ENCODE measurements around the gene LRRC28.

Gene LRRC28

DNA sequence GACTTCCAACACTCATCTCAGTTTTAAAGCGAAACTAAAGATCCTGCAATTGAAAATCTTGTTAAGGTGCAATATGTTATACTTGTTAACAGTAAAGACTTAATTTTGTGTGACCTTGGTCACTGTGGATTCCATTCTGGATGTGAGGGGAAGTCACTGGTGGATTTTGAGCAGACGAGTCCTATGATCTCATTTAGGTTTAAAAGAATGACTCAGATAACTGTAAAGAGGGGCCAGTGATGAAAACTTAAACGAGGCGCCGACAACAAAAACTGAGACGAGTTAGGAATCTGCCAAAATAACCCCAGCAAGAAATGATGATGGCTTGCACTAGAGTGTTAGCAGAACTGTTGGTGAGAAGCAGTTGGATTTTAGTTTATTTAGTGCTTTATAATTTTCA is 56.5 kb downstream of the LRRC28 start:
- DNase-seq = no peak

DNA sequence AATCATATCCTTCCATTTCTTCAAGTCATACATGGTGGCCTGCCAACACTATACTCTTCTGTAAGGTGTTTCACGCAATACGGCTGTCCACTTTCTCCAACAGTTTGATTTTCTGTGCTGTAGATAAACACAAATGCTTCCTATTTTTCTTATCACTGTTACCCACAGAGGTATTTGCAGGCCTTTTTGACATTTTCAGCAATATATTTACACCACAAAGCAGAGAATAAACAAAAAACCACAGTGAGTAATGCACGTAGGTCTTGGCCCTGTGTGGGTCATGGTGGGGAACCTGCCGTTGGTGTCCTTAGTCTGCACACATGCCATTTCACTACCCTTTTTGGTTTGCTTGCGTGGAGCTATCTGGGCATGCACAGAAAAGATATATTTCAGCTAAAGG is 59.5 kb downstream of the LRRC28 start:
- DNase-seq = no peak

DNA sequence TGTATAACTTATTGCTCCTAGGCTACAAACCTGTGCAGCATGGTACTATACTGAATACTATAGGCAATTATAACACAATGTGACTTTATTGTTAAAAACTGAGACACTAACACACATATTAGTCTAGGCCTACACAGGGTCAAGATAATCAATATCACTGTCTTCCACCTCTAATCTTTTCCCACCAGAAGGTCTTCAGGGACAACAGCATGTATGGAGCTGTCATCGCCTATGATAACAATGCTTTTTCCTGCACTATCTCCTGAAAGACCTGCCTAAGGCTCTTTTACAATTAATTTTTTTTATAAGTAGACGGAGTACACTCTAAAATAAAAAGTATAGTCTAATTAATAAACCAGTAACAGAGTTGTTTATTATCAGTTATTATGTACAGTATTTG is 60.9 kb downstream of the LRRC28 start:
- no peak for DNase-seq

DNA sequence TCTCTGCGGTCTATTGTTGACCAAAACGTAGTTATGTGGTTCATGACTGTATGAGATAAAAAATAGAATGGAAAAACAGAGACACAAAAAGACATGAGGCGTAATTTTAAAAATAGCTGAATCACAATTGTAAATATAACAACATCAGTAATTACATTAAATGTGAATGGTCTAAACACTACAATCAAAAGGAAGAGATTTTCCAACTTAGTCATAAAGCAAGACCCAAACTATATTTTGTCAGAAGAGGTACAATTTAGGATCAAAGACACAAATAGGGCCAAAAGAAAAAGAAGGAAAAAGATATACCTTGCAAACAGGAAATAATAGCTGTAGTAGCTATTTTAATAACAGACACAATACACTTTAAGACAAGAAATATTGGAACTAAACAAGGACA is 61.5 kb downstream of the LRRC28 start:
- DNase-seq = no peak

DNA sequence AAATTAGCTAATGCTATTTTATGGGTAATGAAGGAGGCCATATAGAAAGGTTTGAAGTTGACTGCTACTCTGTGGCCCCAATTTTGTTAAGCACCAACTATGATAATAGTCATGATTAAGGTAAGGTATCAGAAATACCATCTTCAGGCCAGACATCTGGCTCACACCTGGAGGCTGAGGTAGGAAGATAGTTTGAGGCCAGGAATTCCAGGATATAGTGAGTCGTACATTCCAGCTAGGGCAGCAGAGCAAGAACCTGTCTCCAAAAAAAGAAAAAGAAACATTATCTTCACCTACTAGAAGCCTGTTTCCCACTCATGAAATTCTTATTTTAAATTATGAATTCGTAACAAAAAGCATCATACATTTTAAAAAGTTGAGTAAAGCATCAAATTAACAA is 64.4 kb downstream of the LRRC28 start:
- no peak for DNase-seq

DNA sequence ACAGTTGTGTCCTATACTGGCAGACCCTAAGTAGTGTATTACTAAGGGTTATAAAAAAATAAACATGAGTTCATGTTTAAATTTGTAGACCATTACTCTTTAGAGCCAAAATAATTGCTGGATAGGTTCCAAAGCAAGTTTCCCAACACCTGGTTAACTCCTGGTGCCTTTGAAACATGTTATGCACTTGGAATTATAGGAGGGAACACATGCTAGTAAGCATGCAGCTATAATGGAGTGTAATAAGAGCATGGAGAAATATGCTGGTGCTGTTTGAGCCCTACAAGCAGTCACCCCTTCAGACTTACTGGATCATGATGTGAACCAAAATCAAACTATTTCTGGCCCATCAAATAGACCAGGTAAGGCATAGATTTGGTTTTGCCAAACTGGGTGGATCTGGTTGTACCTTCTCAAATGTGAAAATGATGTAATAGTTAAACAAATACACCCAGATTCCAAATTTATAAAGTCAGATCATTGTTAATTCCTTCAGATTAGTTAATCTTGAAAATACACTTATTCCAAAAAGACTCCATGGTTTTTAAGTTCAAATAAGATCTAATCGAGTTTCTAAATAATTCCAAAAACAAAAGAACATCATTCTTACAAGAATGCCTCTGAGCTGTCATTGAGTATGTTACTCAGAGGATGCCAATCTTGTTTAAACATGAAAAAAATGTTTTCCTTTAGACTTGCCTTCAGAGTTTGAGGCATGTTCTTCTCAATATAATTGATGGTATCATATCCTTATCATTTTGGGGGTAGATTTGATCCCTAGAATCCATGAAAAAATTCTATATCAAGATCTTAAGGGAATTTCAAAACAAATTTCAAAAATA is 69.3 kb downstream of the LRRC28 start:
- no peak for DNase-seq

GRCh38 chr15:99321468-99321867 is 70.2 kb downstream of the LRRC28 start:
- no peak for DNase-seq

GRCh38 chr15:99322643-99323405 is 71.5 kb downstream of the LRRC28 start:
- DNase-seq = no peak

DNA sequence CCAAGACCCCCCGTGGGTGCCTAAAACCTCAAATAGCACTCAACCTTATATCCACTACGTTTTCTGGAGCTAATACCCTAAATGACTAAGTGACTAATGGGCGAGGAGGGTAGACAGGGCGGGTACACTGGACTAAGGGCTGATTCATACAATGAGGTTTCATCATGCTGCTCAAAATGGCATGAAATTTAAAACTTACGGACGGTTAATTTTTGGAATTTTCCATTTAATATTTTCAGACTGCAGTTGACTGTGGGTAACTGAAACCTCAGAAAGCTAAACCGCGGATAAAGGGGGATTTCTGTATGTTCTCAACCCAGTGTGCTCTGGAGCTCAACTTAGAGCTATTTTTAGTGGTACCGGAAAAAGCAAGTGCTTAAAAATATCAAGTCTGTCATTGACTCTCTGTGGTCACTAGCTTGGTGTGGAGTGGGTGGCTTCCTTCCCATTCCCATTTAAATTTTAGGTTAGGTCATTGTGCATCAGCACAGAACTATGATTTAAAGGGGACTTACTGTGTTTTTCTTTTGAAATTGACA is 72.9 kb downstream of the LRRC28 start:
- DNase-seq = no peak

DNA sequence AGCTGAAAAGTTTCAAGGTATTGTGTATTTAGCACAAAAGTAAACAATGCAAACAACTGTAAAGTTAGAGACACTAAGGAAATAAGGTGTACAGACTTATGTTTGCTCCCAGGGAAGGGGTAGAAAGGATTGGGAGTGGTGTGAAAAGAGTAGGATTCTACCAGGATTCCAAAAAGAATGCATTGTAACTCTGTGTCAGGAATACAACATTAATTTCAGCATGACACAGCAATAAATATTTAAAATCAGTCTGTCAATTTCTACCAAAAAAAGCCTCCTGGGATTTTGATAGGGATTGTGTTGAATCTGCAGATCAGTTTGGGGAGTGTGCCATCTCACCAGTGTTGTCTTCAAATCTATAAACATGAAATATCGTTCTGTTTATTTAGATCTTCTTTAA is 73.4 kb downstream of the LRRC28 start:
- DNase-seq = no peak

DNA sequence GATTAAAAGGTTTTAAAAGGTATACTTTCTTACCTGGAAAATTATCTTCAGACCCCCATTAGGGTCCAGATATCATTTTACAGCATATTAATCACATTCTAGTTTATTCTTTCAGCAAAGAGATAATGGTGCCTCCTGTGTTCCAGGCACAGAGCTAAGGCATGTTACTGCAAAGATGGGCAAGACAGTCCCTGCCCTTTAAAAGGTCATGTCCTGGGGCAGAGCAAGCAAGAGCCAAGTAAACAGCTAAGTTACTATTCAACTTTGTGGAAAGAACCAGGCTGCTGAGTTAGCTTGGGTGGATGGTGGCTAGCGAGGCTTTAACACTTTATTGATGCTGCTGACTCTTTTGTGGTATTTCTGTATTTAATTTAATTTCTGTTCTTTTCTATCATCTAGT is 75.0 kb downstream of the LRRC28 start:
- no peak for DNase-seq

DNA sequence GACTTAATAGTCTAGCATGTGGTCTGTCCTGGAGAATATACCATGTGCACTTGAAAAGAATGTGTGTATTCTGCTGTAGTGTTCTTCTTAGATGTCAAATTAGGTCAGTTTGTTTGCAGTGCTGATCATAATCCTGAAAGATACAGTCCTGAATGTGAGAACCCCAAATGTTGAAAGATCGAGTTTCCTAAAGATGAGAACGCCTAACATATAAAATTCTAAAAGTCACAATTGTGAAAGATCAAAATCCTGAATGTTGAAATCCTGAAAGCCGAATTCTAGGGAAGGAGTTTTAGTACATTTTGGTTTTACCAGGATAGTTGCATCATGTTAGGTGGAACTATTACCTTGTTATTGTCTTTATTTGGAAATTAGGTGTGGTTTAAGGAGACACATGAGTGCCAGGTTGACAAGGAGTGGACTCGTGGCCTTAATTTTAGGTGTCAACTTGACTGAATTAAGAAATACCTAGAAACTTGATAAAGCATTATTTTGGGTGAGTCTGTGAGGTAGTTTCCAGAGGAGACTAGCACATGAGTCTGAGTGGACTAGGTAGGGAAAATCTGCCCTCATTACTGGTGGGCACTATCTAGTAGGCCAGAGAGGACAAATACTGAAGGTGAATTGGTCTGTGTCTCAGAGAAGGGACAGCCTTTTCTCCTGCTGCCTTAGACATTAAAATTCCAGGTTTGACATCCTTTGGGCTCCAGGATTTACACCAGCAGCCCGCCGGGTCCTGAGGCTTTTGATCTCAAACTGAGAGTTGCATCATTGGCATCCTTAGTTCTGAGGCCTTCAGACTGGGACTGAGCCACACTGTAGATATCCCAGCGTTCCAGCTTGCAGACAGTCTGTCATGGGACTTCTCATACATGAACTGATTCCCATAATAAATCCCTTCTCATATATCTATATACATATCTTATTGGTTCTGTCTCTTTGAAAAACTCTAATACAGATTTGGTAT is 77.1 kb downstream of the LRRC28 start:
- no peak for DNase-seq

DNA sequence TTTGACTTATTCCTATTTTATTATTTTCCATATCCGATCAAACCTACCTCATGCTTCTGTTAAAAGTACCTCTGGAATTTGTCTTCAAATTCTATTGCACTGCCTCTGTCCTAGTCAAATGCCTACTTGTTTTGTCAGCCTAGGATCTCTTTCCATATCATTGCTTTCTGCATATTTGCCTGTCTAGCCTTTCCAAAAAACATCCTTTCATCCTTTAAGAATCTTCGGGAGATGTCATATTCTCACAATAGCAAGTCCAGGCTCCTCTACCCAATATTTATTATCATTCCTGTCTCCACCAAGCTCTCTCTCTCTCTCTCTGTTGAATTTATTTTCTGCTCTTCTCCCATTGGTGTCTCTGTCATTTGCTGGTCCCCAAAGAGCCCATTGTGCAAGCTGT is 80.1 kb downstream of the LRRC28 start:
- no peak for DNase-seq

GRCh38 chr15:99333413-99333812 is 82.1 kb downstream of the LRRC28 start:
- no peak for DNase-seq

- no peak for DNase-seq
Measured at GRCh38 chr15:99333981-99334380, 82.7 kb downstream of the LRRC28 start.

DNA sequence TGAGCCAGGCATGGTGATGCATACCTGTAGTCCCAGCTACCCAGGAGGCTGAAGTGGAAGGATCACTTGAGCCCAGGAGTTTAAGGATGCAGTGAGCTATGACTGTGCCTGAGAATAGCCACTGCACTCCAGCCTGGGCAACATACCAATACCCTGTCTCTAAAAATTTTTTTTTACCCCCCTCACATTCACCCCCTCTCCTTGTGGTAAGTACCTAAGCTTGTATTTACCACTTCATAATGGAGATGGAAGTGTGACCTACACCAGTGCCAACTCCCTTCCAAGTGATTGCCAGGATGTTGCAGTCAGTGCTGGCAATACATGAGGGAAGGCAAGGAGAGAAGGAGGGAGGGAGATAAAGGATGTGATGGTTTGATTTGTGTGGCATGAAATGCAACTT is 84.2 kb downstream of the LRRC28 start:
- no peak for DNase-seq

GRCh38 chr15:99336794-99337193 is 85.5 kb downstream of the LRRC28 start:
- DNase-seq = no peak

DNA sequence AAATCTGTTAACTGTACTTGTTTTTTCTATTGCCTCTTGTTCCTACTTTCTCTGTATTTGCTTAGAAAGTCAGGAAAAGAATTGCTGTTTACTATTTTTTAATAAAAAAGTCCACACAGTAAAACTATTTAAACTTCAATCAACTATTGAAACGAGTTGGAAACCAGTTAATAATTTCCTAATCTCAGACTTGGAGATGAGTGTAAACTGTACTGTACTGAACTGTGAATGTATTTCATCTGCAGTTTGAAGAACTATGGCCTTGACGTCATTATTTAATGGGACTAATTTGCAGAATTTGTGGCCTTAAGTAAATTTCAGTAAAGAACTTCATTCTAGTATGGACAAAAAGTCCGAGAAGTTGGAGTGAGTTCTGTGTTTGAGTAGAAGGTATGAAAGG is 89.1 kb downstream of the LRRC28 start:
- DNase-seq = no peak

DNA sequence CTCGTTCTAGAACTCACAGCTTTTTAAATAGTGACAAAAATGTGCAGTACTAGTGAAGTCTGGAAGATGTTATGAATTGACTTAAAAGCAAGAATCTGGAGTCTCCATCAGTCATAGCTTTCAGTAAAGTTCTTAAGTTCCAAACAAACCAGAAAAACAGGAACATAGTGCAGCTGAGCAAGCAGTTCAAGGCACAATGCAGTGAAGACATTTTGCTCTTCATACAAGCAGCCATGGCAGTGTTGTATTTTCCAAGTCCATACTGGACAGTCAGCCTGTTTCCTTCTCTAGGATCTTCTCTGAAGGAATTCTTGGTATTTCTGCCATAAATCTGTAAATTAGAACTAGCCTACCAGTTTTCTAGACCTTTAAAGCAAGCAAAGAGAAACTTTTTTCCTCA is 90.5 kb downstream of the LRRC28 start:
- DNase-seq = no peak

DNA sequence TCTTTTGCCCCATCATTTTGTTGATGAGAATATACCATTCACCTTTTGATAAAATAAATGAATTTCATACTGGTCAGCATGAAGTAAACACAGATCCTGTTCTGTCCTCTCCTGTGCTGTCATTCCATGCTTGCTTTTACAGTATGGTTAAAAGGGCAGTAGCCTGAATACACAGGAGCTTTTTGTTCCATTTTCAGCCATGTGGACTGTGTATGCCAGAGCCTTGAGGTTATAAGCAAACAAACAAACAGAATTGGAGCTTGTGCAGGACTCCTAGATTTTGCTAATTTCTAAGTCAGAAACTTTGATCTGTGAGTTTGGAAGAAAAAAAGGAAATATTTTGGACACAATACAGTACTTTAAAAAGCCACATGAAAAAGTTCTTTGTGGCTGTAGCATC is 91.9 kb downstream of the LRRC28 start:
- no peak for DNase-seq

DNA sequence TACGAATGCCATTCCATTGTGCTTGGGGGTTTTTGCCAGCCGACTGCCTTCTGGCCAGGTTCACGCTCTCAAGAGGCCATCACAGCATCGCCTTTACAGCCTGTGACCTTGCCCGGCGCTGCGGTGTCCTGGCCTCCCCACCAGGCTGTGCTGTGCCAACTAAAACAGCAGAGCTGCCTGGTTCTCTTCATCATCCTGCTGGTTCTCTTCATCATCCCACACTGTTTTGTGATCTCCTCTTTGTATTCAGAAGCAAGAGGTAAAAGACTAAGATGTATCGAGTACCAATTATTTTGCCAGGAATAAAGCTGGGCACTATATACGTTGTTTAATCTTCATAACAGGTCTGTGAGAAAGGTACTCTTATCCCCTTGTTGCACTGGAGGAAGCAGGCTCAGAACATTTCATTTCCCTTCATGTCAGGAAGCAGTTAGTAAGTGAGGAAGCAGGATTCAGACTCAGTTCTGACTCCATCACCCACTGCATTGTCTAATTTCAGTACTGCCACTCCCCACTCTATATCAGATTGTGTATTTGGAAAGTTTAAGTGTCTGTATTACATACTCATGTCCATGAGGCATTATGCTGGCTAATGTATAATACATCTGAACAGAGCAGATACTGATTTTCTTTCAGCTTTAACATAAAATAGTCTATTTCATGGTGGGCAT is 92.7 kb downstream of the LRRC28 start:
- DNase-seq = peak; percentile 16 to 41

DNA sequence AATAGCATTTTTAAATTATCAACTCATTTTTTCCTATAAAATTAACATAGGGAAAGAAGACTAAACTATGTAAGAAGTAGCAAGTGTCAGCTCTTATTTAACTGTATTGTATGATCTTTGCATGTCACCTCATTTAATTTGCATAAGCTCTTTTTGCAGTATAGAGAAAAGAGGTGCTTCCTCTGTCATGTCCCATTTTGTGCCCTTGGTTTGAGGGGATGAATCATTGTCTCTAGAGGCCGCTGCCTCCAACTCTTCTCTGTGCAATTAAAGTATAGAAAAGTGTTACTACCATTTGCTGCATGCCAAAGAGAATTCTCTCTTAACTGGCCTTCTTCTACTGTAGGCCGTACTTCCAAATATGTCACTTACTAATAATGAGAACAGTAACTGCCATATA is 93.4 kb downstream of the LRRC28 start:
- DNase-seq = no peak
